HFF-Myc (cell line): ENCODE results near the gene FNDC3B.
"Not testable (repeated sequence)": the region's sequence is repeated elsewhere in the genome, so short reads cannot be mapped to it uniquely, and the experiment has no call there.

Experiments used
- DNase-seq: peaks from one replicate; pipeline ENCODE4 v3.0.0-alpha.2; 2011; ENCODE audit warnings: low read depth; ENCODE audit errors: extremely low read depth
- H3K4me3 ChIP-seq: replicated peaks from 2 replicates; pipeline ENCODE4 v1.5.1; 2011; ENCODE audit warnings: low read depth, mild to moderate bottlenecking, control low read depth, low read length
- CTCF ChIP-seq: IDR thresholded peaks from 2 replicates; pipeline ENCODE4 v1.5.1; 2012; ENCODE audit warnings: mild to moderate bottlenecking, low read depth, low read length, control low read depth; ENCODE audit errors: missing control alignments

Gene FNDC3B

GRCh38 chr3:172362583-172362982 lies 323.2 kb downstream of the FNDC3B start:
- no peak for TF ChIP-seq CTCF
- DNase-seq, result no peak
- H3K4me3 ChIP-seq, result no peak overlapping the region

- H3K4me3 ChIP-seq, result no peak overlapping the region
- TF ChIP-seq CTCF, result no peak
- no peak for DNase-seq
Observed at GRCh38 chr3:172364374-172365027, 325.1 kb downstream of the FNDC3B start.

GRCh38 chr3:172365028-172365567 lies 325.7 kb downstream of the FNDC3B start:
- no peak for DNase-seq
- H3K4me3 ChIP-seq, result no peak overlapping the region
- TF ChIP-seq CTCF, result no peak

- DNase-seq, result no peak
- no peak for TF ChIP-seq CTCF
- no peak overlapping the region for H3K4me3 ChIP-seq
Observed at GRCh38 chr3:172367205-172368105, 328.1 kb downstream of the FNDC3B start.

GRCh38 chr3:172368556-172368955 lies 329.2 kb downstream of the FNDC3B start:
- H3K4me3 ChIP-seq, DNase-seq: not testable (repeated sequence)

- no peak for TF ChIP-seq CTCF
- DNase-seq, result no peak
Observed at GRCh38 chr3:172369590-172370259, 330.3 kb downstream of the FNDC3B start.

GRCh38 chr3:172370419-172370818 lies 331.0 kb downstream of the FNDC3B start:
- TF ChIP-seq CTCF, result no peak
- DNase-seq, result no peak
- no peak overlapping the region for H3K4me3 ChIP-seq

More at GRCh38 chr3:172369590-172370259, 330.3 kb downstream of the FNDC3B start:
- no peak overlapping the region for H3K4me3 ChIP-seq
